NCI-H526 treated with DMSO at 0.1 percent for 48 hours (cell line): ENCODE measurements around the gene POLR1G.

Experiments
- DNase-seq: peaks from one replicate; lab custom pipeline; 2025; lab: John Stamatoyannopoulos, UW

The POLR1G gene

GRCh38 chr19:45406226-45407090 is at the start of gene POLR1G:
POLR1G (plus strand) TSS chr19:45406644; CDS start chr19:45406697, 53 bp downstream.
- peak; percentile 85 for DNase-seq

- no peak for DNase-seq
Observed at GRCh38 chr19:45356760-45357444, 49.5 kb upstream of the POLR1G start.

GRCh38 chr19:45357445-45357783 is 49.0 kb upstream of the POLR1G start:
- no peak for DNase-seq

GRCh38 chr19:45358213-45358792 is 48.1 kb upstream of the POLR1G start:
- no peak for DNase-seq

GRCh38 chr19:45361608-45362007 is 44.8 kb upstream of the POLR1G start:
- DNase-seq = no peak

GRCh38 chr19:45362291-45362690 is 44.2 kb upstream of the POLR1G start:
- no peak for DNase-seq

GRCh38 chr19:45363861-45364459 is 42.5 kb upstream of the POLR1G start:
- no peak for DNase-seq

- DNase-seq = no peak
Observed at GRCh38 chr19:45364696-45365095, 41.7 kb upstream of the POLR1G start.

- DNase-seq = no peak
Observed at GRCh38 chr19:45368127-45368526, 38.3 kb upstream of the POLR1G start.

- no peak for DNase-seq
Observed at GRCh38 chr19:45368737-45369340, 37.6 kb upstream of the POLR1G start.

GRCh38 chr19:45370410-45371204 is 35.8 kb upstream of the POLR1G start, which contains the start of gene ERCC2:
ERCC2 (minus strand) TSS chr19:45370573; CDS start chr19:45370540, 33 bp downstream.
- peak; percentile 91 for DNase-seq

GRCh38 chr19:45376045-45376724 is 30.3 kb upstream of the POLR1G start:
- DNase-seq = no peak

- no peak for DNase-seq
Observed at GRCh38 chr19:45380107-45380506, 26.3 kb upstream of the POLR1G start.

GRCh38 chr19:45382426-45382825 is 24.0 kb upstream of the POLR1G start:
- DNase-seq = no peak

GRCh38 chr19:45385392-45386221 is 20.8 kb upstream of the POLR1G start:
- no peak for DNase-seq

- no peak for DNase-seq
Observed at GRCh38 chr19:45391346-45391745, 15.1 kb upstream of the POLR1G start.

GRCh38 chr19:45391871-45392665 is 14.4 kb upstream of the POLR1G start:
- no peak for DNase-seq

GRCh38 chr19:45395821-45396617 is 10.4 kb upstream of the POLR1G start:
- no peak for DNase-seq
